Measurements from ENCODE around the gene INPP5B.

INPP5B gene

GRCh38 chr1:37861151-37861550, 85.7 kb downstream of the INPP5B start:
- Mint-ChIP-seq H3K9me3 (no peaks in the 10 kb centered on the region), H3K36me3 (peaks cover 15% of the 10 kb centered on the region), H3K27me3 (no peaks in the 10 kb centered on the region), H3K4me1 (peaks cover 11% of the 10 kb centered on the region), H3K27ac (no peak overlapping the region), H3K4me3 (no peak overlapping the region)
- ATAC-seq (ENCODE audit: low read depth) (no peak), DNase-seq (ENCODE audit: low spot score in 2 of 2) (no peak)

DNA sequence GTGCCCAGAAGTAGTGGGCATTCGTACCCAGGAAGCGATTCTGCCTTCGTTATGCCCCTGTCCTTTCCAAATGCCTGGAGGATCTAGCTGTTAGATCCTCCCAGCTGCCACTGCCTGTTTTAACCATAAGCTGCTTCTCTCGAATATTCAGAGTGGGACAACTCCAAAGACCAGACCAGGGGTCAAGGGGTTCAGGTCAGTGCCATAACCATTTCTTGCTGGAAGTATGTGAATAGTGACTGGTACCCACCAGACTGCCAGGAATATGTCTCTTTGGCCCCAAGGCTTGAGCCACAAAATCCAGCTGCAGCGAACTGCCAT, 86.5 kb downstream of the INPP5B start:
- Mint-ChIP-seq H3K36me3 (peaks cover 14% of the 10 kb centered on the region), H3K27me3 (no peaks in the 10 kb centered on the region), H3K4me1 (peaks cover 11% of the 10 kb centered on the region), H3K27ac (peak overlapping the region; percentile 89), H3K9me3 (no peaks in the 10 kb centered on the region), H3K4me3 (peak overlapping the region; percentile 94)
- DNase-seq (ENCODE audit: low spot score in 2 of 2) (no peak), ATAC-seq (ENCODE audit: low read depth) (no peak)

DNA sequence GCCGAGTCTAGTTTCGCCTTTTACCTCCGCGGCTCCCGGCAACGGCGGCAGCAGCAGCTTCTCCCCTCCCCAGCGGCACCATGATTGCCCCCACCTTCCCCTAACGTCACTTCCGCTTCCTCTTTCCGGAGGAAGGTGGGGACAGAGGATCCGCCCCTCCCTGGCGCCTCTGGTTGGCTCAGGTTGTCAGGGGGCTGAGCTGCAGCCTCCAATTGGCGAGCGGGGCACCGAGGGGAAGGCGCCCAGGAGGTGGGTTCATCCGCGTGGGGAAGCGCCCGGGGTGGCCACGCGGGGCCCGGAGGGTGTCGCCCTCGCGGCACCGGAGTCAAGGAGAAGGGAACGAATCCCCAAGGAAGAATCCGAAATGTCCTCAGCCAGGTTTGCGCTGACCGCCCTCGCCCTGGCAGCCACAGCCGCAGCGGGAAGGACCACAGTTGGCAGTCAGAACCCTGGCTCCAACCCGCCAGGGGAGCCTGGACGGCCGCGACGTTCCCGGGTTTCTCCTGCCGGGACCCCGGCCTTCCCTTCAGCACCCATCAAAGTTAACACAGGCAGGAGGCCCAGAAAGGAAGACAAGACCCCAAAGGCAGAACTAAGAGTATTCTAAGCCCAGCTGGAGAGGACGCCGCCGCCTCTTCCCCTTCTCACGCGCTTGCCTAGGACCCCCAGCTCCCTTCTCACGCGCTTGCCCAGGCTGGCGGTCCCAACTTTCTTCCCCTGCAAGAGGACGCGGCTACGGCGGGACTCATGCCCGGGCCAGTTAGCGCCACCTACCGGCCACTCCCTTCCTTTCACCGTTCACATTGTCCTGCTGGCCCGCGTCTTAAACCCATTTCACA, 87.1 kb downstream of the INPP5B start, which contains the start of gene MTF1:
TSS of gene MTF1 (minus strand) at position 86 of the 839 bp plus-strand sequence. CDS start 1,934 bp downstream, outside the sequence.
- H3K4me3 Mint-ChIP-seq, result peak within 1 kb of the TSS; percentile 94
- no peaks in the 10 kb centered on the region for H3K27me3 Mint-ChIP-seq
- H3K4me1 Mint-ChIP-seq, result peaks cover 17% of the 10 kb centered on the region
- DNase-seq (ENCODE audit: low spot score in 2 of 2) (peak; percentile 88 to 95), ATAC-seq (ENCODE audit: low read depth) (peak; percentile 95)
- H3K9me3 Mint-ChIP-seq, result no peaks in the 10 kb centered on the region
- peak within 1 kb of the TSS; percentile 89 for H3K27ac Mint-ChIP-seq
- H3K36me3 Mint-ChIP-seq, result peaks cover 14% of the 10 kb centered on the region

GRCh38 chr1:37858931-37859506, 87.8 kb downstream of the INPP5B start:
- Mint-ChIP-seq H3K9me3 (no peaks in the 10 kb centered on the region), H3K27ac (peak overlapping the region; percentile 89), H3K4me3 (peak overlapping the region; percentile 94), H3K27me3 (no peaks in the 10 kb centered on the region), H3K36me3 (peaks cover 9% of the 10 kb centered on the region), H3K4me1 (peaks cover 19% of the 10 kb centered on the region)
- DNase-seq (ENCODE audit: low spot score in 2 of 2) (no peak), ATAC-seq (ENCODE audit: low read depth) (no peak)

- no peaks in the 10 kb centered on the region for H3K27me3 Mint-ChIP-seq
- H3K4me1 Mint-ChIP-seq, result peaks cover 25% of the 10 kb centered on the region
- no peak for ATAC-seq (ENCODE audit: low read depth)
- no peak overlapping the region for H3K4me3 Mint-ChIP-seq
- no peaks in the 10 kb centered on the region for H3K9me3 Mint-ChIP-seq
- no peak for DNase-seq (ENCODE audit: low spot score in 2 of 2)
- peak overlapping the region; percentile 71 for H3K27ac Mint-ChIP-seq
- peaks cover 13% of the 10 kb centered on the region for H3K36me3 Mint-ChIP-seq
Observed at GRCh38 chr1:37854406-37854805, 92.4 kb downstream of the INPP5B start.

DNA sequence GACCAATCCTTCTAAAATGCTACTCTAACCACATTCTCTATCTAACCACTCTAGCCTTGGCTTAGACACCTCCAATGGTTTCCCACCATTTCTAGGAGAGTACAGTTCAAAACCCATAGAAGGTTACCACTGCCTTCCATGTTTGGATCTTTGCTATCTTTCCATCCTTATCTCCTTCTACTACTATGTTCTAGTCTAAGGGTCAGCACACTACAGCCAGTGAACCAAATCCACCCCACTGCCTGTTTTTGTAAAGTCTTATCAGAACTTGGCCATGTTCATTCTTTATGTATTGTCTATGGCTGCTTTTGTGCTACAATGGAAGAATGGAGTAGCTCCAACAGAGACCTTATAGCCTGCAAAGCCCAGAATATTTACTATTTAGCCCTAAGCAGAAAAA, 93.7 kb downstream of the INPP5B start:
- H3K36me3 Mint-ChIP-seq, result peaks cover 13% of the 10 kb centered on the region
- peak overlapping the region; percentile 39 for H3K27ac Mint-ChIP-seq
- no peak overlapping the region for H3K4me3 Mint-ChIP-seq
- peaks cover 26% of the 10 kb centered on the region for H3K4me1 Mint-ChIP-seq
- DNase-seq (ENCODE audit: low spot score in 2 of 2) (no peak), ATAC-seq (ENCODE audit: low read depth) (no peak)
- no peaks in the 10 kb centered on the region for H3K27me3 Mint-ChIP-seq
- no peaks in the 10 kb centered on the region for H3K9me3 Mint-ChIP-seq

GRCh38 chr1:37851782-37852210, 95.1 kb downstream of the INPP5B start:
- Mint-ChIP-seq H3K4me3 (no peak overlapping the region), H3K27me3 (no peaks in the 10 kb centered on the region), H3K27ac (no peak overlapping the region), H3K4me1 (peaks cover 26% of the 10 kb centered on the region), H3K36me3 (peaks cover 11% of the 10 kb centered on the region), H3K9me3 (no peaks in the 10 kb centered on the region)
- DNase-seq (ENCODE audit: low spot score in 2 of 2), result no peak
- ATAC-seq (ENCODE audit: low read depth), result peak; percentile 83

DNA sequence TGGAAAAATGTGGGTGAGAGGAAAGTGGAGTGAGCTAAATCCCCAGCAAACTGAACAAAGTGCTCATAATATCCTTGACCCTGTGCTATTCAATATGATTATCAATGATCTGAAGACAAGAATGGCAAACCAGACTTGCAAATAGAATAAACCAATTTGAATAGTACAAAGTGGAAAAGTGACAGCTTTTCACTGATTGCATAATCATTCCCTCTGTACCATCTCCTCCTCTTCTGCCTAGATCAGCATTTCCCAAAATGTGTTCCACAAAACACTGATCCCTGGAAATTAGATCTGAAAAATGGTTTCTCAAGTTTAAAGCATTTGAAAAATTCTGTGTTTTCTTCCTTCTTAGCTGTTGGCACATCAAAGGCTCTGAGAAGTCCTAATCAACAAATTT, 95.6 kb downstream of the INPP5B start:
- H3K27me3 Mint-ChIP-seq, result no peaks in the 10 kb centered on the region
- peaks cover 31% of the 10 kb centered on the region for H3K4me1 Mint-ChIP-seq
- no peak for DNase-seq (ENCODE audit: low spot score in 2 of 2)
- H3K27ac Mint-ChIP-seq, result no peak overlapping the region
- peaks cover 11% of the 10 kb centered on the region for H3K36me3 Mint-ChIP-seq
- H3K9me3 Mint-ChIP-seq, result no peaks in the 10 kb centered on the region
- no peak for ATAC-seq (ENCODE audit: low read depth)
- no peak overlapping the region for H3K4me3 Mint-ChIP-seq

DNA sequence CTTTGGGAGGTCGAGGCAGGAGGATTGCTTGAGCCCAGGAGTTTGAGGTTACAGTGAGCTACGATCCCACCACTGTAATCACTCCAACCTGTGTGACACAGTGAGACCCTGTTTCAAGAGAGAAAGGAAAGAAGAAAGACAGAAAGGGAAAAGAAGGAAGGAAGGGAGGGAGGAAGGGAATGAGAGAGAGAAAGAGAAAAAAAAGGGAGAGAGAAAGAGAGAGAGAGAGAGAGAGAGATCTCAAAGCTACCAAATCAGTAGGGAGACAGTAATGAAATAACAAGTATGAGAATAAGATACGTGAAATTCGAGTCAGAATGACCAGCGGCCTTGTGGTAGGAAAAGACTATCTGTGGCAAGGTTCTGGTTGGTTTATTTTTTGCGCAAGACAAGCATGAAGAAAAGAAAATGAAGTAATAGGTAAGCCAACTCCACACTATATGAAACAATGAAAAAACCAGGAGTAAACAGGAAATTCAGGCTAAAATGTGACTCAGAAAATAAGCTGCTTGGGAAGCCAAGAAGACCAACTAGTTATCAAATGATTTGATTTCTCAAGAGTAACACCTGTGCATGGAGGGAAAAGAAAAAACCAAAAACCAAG, 96.4 kb downstream of the INPP5B start:
- DNase-seq (ENCODE audit: low spot score in 2 of 2) (no peak), ATAC-seq (ENCODE audit: low read depth) (no peak)
- Mint-ChIP-seq H3K36me3 (peaks cover 11% of the 10 kb centered on the region), H3K4me1 (peaks cover 31% of the 10 kb centered on the region), H3K9me3 (no peaks in the 10 kb centered on the region), H3K27ac (no peak overlapping the region), H3K4me3 (no peak overlapping the region), H3K27me3 (no peaks in the 10 kb centered on the region)

GRCh38 chr1:37849480-37849879, 97.4 kb downstream of the INPP5B start:
- no peak for DNase-seq (ENCODE audit: low spot score in 2 of 2)
- Mint-ChIP-seq H3K27me3 (no peaks in the 10 kb centered on the region), H3K9me3 (no peaks in the 10 kb centered on the region), H3K27ac (no peak overlapping the region), H3K4me3 (no peak overlapping the region), H3K4me1 (peaks cover 31% of the 10 kb centered on the region), H3K36me3 (peaks cover 13% of the 10 kb centered on the region)
- no peak for ATAC-seq (ENCODE audit: low read depth)

GRCh38 chr1:37846647-37847339, 100.1 kb downstream of the INPP5B start:
- H3K27me3 Mint-ChIP-seq, result no peaks in the 10 kb centered on the region
- DNase-seq (ENCODE audit: low spot score in 2 of 2) (no peak), ATAC-seq (ENCODE audit: low read depth) (peak; percentile 51)
- peaks cover 32% of the 10 kb centered on the region for H3K4me1 Mint-ChIP-seq
- H3K9me3 Mint-ChIP-seq, result no peaks in the 10 kb centered on the region
- peak overlapping the region; percentile 66 for H3K4me3 Mint-ChIP-seq
- H3K27ac Mint-ChIP-seq, result peak overlapping the region; percentile 53
- peaks cover 16% of the 10 kb centered on the region for H3K36me3 Mint-ChIP-seq

DNA sequence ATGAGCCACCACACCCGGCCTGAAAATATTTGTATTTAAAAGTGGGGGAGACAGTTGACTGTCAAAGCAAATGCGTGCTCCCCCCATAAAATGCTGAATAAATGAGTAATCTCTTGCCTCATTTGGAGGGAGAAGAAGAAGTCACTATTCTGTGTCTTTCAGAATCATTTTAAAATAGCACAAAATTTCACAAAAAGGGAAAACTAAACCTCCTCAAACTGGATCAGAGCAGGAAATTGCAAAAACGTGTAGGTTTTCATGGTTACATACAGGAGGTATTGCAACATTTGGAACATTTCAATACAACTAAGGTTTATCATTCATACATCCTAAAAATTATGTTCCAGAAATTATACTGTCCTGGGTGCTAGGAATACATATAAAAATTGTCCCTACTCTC, 101.1 kb downstream of the INPP5B start:
- H3K27ac Mint-ChIP-seq, result peak overlapping the region; percentile 53
- ATAC-seq (ENCODE audit: low read depth), result no peak

DNA sequence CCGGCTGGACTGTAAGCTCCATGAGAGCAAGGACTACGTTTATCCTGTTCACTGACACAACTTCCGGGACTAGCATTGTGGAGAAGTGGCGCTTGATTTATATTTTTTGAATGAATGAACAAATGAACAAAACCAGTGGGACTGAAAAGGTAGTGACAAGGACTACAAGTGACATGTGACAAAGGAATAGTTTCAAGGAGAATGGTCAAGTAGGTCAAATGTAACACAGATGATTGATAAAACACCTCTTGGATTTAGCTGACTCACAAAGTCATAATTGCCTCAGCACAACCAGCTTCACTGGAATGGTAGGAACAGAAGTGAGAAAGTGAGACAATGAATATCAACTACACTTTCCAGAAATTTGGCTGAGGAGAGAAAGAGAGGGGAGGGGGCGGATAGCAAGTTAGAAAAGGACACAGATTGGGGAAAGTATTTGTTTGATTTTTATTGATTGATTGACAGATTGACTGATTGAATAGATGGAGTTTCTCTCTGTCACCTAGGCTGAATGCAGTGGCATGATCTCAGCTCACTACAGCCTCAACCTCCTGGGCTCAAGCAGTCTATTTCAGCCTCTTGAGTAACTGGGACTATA, 101.7 kb downstream of the INPP5B start:
- H3K27ac Mint-ChIP-seq, result no peak overlapping the region
- H3K9me3 Mint-ChIP-seq, result no peaks in the 10 kb centered on the region
- H3K27me3 Mint-ChIP-seq, result no peaks in the 10 kb centered on the region
- H3K36me3 Mint-ChIP-seq, result peaks cover 18% of the 10 kb centered on the region
- ATAC-seq (ENCODE audit: low read depth) (no peak), DNase-seq (ENCODE audit: low spot score in 2 of 2) (no peak)
- H3K4me1 Mint-ChIP-seq, result peaks cover 34% of the 10 kb centered on the region
- H3K4me3 Mint-ChIP-seq, result peak overlapping the region; percentile 50

More for the DNA sequence above, 101.1 kb downstream of the INPP5B start:
- peaks cover 18% of the 10 kb centered on the region for H3K36me3 Mint-ChIP-seq
- peaks cover 34% of the 10 kb centered on the region for H3K4me1 Mint-ChIP-seq
- no peak overlapping the region for H3K4me3 Mint-ChIP-seq
- H3K9me3 Mint-ChIP-seq, result no peaks in the 10 kb centered on the region
- no peak for DNase-seq (ENCODE audit: low spot score in 2 of 2)
- no peaks in the 10 kb centered on the region for H3K27me3 Mint-ChIP-seq

Data from memory B cell (primary cell).